Prostate gland (tissue), 2 donors: ENCODE data around the gene YOD1. TPM values are rescaled to one million over a fixed set of nuclear protein-coding genes. Genes with fewer than 3 reads are reported as not detected.

ENCODE experiments used
- DNase-seq: peaks from one replicate; pipeline ENCODE4 v3.0.0-alpha.2; 2019; ENCODE audit warnings: low spot score
- H3K27ac ChIP-seq, 2 donors: fragments of 200-600 bp; sonication (generic); 2 replicates each; pipeline ENCODE4 v1.5.1; 2017 to 2019
- H3K27me3 ChIP-seq: fragments of 200-600 bp; sonication (generic); replicated peaks from 2 replicates; pipeline ENCODE4 v1.5.1; 2019; ENCODE audit not compliant: insufficient read depth
- H3K36me3 ChIP-seq, 2 donors: fragments of 200-600 bp; sonication (generic); 1 replicate in 1 of 2; 2 replicates in 1 of 2; pipeline versions ENCODE4 v1.5.1 to v1.8.1; 2017 to 2019
- H3K4me1 ChIP-seq: fragments of 200-600 bp; sonication (generic); replicated peaks from 2 replicates; pipeline ENCODE4 v1.5.1; 2019
- H3K4me3 ChIP-seq, 2 donors: fragments of 200-600 bp; sonication (generic); 2 replicates each; pipeline ENCODE4 v1.5.1; 2017 to 2019
- H3K9me3 ChIP-seq: fragments of 200-600 bp; sonication (generic); 2 replicates; pipeline ENCODE4 v1.5.1; 2017
- CTCF ChIP-seq, 4 experiments: fragments of 200-600 bp in 2 of 4; fragments of 450-650 bp in 2 of 4; sonication (generic) in 2 of 4; IDR thresholded peaks; 1 replicate in 3 of 4; 2 replicates in 1 of 4; pipeline ENCODE4 v1.5.1; 2016 to 2019; ENCODE audit warnings: antibody characterized with exemption in 4 of 4, mild to moderate bottlenecking in 2 of 4, moderate library complexity in 2 of 4
- POLR2A ChIP-seq: fragments of 450-650 bp; IDR thresholded peaks from one replicate; pipeline ENCODE4 v1.6.1; 2016; ENCODE audit warnings: antibody characterized with exemption, mild to moderate bottlenecking
- POLR2AphosphoS5 ChIP-seq: sonication (generic); formaldehyde crosslinking; IDR thresholded peaks from one replicate; pipeline ENCODE4 v1.6.1; 2017; ENCODE audit warnings: antibody characterized with exemption
- WGBS: methylation state at CpG from one replicate; pipeline ENCODE4 v1.1.5; 2018; 5-methylcytosine and 5-hydroxymethylcytosine counted together
- intact Hi-C: fragments of 100-400 bp; cut with DNase I; formaldehyde crosslinking; loops from one replicate; pipeline ENCODE4 v1.14.2; 2022
- total RNA-seq, 2 donors: library from RNA; depleted of rRNA; stranded (reverse); fragments of >200 nt; gene quantifications; one replicate each; pipeline ENCODE4 v1.1.0, GENCODE V29; 2016

The YOD1 gene
- total RNA-seq, 2 donors from 2014 or later, result 6.2 to 10.8 TPM

DNA sequence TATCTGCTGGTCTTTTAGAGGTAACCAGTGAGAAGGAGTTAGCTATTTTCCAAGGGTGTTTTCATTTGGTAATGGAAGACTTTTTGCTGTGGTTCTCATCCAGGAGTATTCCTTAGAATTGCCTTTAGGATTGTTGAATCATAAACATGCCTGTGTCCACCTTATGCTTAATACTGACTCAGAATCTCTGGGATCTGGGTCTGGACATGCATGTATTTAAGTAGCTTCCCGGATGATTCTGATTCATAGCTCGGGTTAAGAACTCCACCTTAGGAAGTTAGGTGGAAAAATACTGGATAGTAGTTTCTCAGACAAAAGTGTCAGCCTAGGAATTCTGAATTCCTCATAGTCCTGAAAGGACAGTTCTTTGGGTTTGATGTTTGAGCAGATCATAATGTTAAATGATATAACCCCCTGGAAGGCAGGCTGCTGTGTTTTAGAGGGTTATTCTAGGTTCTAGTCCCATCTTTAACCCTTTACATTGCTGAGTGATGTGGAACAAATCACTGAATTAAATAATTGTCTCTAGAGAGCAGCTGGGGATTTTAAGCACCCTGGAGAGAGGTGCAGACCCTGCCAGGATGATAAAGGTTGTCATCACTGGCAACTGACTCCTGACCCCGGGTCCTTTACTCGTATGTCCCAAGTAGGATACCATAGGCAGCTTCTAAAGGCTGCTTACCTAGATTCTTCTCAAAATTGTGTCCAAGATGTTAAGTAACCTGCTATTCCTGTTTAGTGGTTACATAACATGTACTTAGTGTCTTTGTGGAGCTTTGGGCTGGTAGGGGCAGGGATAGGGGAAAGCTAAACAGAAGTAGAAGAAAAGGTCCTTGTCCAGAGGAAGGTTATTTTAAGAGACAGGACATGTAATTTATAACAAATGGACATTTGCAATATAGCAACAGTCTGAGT lies 23.2 kb upstream of the YOD1 start:
- no peak overlapping the region for H3K27ac ChIP-seq
- H3K4me3 ChIP-seq, result no peak overlapping the region
- WGBS, result 50% methylated on average over 4 of the region's 4 CpGs
- H3K36me3 ChIP-seq, result peaks cover 0 to 3% of the 10 kb centered on the region in 2 donors
- H3K27me3 ChIP-seq, result no peaks in the 10 kb centered on the region
- TF ChIP-seq POLR2AphosphoS5, result no peak
- no peak for TF ChIP-seq CTCF (IDR thresholded peaks at IDR 0.05)
- no peak for TF ChIP-seq POLR2A
- H3K4me1 ChIP-seq, result no peaks in the 10 kb centered on the region
- no peaks in the 10 kb centered on the region for H3K9me3 ChIP-seq
- intact Hi-C loops, result no loop called here
- no peak for DNase-seq

- H3K4me1 ChIP-seq, result no peaks in the 10 kb centered on the region
- 88% methylated on average over 8 of the region's 8 CpGs for WGBS
- H3K4me3 ChIP-seq, result no peak overlapping the region
- no peaks in the 10 kb centered on the region for H3K9me3 ChIP-seq
- H3K36me3 ChIP-seq, result peaks cover 0 to 3% of the 10 kb centered on the region in 2 donors
- intact Hi-C loops, result no loop called here
- DNase-seq, result no peak
- TF ChIP-seq POLR2AphosphoS5, result no peak
- no peak for TF ChIP-seq CTCF (IDR thresholded peaks at IDR 0.05)
- TF ChIP-seq POLR2A, result no peak
- no peaks in the 10 kb centered on the region for H3K27me3 ChIP-seq
- H3K27ac ChIP-seq, result no peak overlapping the region
Measured at GRCh38 chr1:207072233-207072632, 21.2 kb upstream of the YOD1 start.

- no peaks in the 10 kb centered on the region for H3K9me3 ChIP-seq
- no peak overlapping the region for H3K4me3 ChIP-seq
- no peaks in the 10 kb centered on the region for H3K27me3 ChIP-seq
- H3K4me1 ChIP-seq, result no peaks in the 10 kb centered on the region
- intact Hi-C loops, result no loop called here
- 87% methylated on average over 6 of the region's 6 CpGs for WGBS
- no peak overlapping the region for H3K27ac ChIP-seq
- no peak for DNase-seq
- no peak for TF ChIP-seq POLR2AphosphoS5
- no peak for TF ChIP-seq POLR2A
- peaks cover 0 to 3% of the 10 kb centered on the region in 2 donors for H3K36me3 ChIP-seq
Measured at GRCh38 chr1:207071426-207071825, 20.4 kb upstream of the YOD1 start.

DNA sequence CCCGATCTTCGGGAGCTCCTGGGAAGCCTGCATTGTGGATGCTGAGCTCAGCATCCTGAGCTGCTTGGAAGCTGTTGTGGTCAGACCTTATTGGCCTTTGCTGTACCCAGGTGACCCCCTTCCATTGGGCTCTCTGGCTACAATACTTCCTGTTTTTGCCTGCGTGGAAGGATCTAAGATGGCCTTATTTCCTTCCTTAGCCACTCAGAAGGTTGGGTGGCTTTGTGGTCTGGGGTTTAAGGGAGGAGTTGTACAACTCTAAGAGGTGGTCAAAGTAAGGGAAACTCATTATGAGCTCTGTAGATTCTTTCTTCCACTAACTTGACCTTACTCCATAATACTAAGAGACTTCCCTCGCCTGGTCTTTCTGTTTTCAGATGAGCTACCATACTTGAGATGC lies 19.8 kb upstream of the YOD1 start:
- DNase-seq, result no peak
- Histone ChIP-seq H3K9me3 (no peaks in the 10 kb centered on the region), H3K4me1 (no peaks in the 10 kb centered on the region), H3K4me3 (no peak overlapping the region), H3K36me3 (peaks cover 0 to 3% of the 10 kb centered on the region in 2 donors), H3K27ac (no peak overlapping the region), H3K27me3 (no peaks in the 10 kb centered on the region)
- WGBS, result 93% methylated on average over 4 of the region's 4 CpGs
- intact Hi-C loops, result no loop called here
- TF ChIP-seq CTCF (IDR thresholded peaks at IDR 0.05), result no peak
- no peak for TF ChIP-seq POLR2A
- no peak for TF ChIP-seq POLR2AphosphoS5

GRCh38 chr1:207069858-207070506 lies 19.0 kb upstream of the YOD1 start:
- WGBS, result 96% methylated on average over 5 of the region's 5 CpGs
- no peak overlapping the region for H3K27ac ChIP-seq

More at GRCh38 chr1:207069858-207070506, 19.0 kb upstream of the YOD1 start:
- H3K9me3 ChIP-seq, result no peaks in the 10 kb centered on the region
- TF ChIP-seq POLR2A, result no peak
- no peak for TF ChIP-seq POLR2AphosphoS5
- no peak for TF ChIP-seq CTCF (IDR thresholded peaks at IDR 0.05)
- H3K4me3 ChIP-seq, result no peak overlapping the region
- intact Hi-C loops, result no loop called here
- DNase-seq, result no peak
- no peaks in the 10 kb centered on the region for H3K4me1 ChIP-seq
- H3K27me3 ChIP-seq, result no peaks in the 10 kb centered on the region
- peaks cover 0 to 3% of the 10 kb centered on the region in 2 donors for H3K36me3 ChIP-seq
